Measurements from ENCODE around the gene VSTM1. TPM values are rescaled to one million over a fixed set of nuclear protein-coding genes. Genes with fewer than 3 reads are reported as not detected.

Gene VSTM1
- total and polyA plus RNA-seq, 2 of the 8 experiments (the other 6 are each of a cell fraction or from before 2014, with no cell fraction given): 0.12 to 0.65 TPM

GRCh38 chr19:54074851-54075250 lies 11.2 kb upstream of the VSTM1 start:
- Histone ChIP-seq H2AFZ (ENCODE audit: low read length) (no peak overlapping the region), H2BK15ac (ENCODE audit: low read length) (no peak overlapping the region), H2BK5ac (ENCODE audit: low read depth, low read length) (no peak overlapping the region), H3K56ac (replicated peaks; ENCODE audit: insufficient read length, low read depth, low read length) (no peak overlapping the region), H3K23me2 (ENCODE audit: low read depth, low read length) (no peaks in the 10 kb centered on the region), H3K27ac (ENCODE audit: low read depth, low read length) (no peak overlapping the region), H2BK12ac (ENCODE audit: low read depth, low read length) (no peak overlapping the region), H3K36me3 (ENCODE audit: control insufficient read depth in 2 of 4, insufficient read depth in 4 of 4, low read length in 3 of 4) (no peaks in the 10 kb centered on the region), H3K79me1 (ENCODE audit: low read depth, low read length) (no peaks in the 10 kb centered on the region), H3K9ac (replicated peaks in 1 of 4; ENCODE audit: extremely low read depth in 1 of 4, low read depth in 3 of 4, low read length in 3 of 4) (no peak overlapping the region), H4K20me1 (replicated peaks in 1 of 2; ENCODE audit: control insufficient read depth in 1 of 2, insufficient read depth in 2 of 2, low read length in 2 of 2) (no peaks in the 10 kb centered on the region), H4K91ac (replicated peaks; ENCODE audit: insufficient read length, low read length) (no peak overlapping the region), H3K14ac (ENCODE audit: insufficient read length) (no peak overlapping the region), H2AK5ac (ENCODE audit: low read depth, low read length) (no peak overlapping the region), H3K4me2 (ENCODE audit: insufficient read depth in 1 of 2, low read depth in 2 of 2, low read length in 2 of 2) (no peak overlapping the region), H3K4me1 (replicated peaks in 1 of 4; ENCODE audit: control insufficient read depth in 3 of 4, insufficient read depth in 4 of 4, low read length in 3 of 4) (no peaks in the 10 kb centered on the region), H4K5ac (ENCODE audit: insufficient read length, low read depth, low read length) (no peak overlapping the region), H3K18ac (ENCODE audit: extremely low read depth, low read length) (no peak overlapping the region), H3K4ac (replicated peaks; ENCODE audit: insufficient read length, low read depth, low read length) (no peak overlapping the region), H3K23ac (ENCODE audit: insufficient read length) (no peak overlapping the region), H2BK20ac (ENCODE audit: low read length) (no peak overlapping the region), H3K4me3 (ENCODE audit: extremely low read depth in 1 of 4, insufficient read depth in 2 of 4, low read depth in 3 of 4, low read length in 4 of 4) (no peak overlapping the region), H3K27me3 (replicated peaks in 1 of 4; ENCODE audit: control insufficient read depth in 3 of 4, extremely low read depth in 1 of 4, insufficient read depth in 3 of 4, low read length in 3 of 4) (no peaks in the 10 kb centered on the region; a peak in 1 of 7 replicates), H2BK120ac (replicated peaks; ENCODE audit: low read depth, low read length) (no peak overlapping the region), H3K9me3 (ENCODE audit: insufficient read depth in 2 of 2, low read depth in 1 of 2, low read length in 1 of 2) (no peaks in the 10 kb centered on the region), H4K8ac (ENCODE audit: extremely low read depth, insufficient read depth, low read length) (no peak overlapping the region), H3K79me2 (ENCODE audit: control insufficient read depth in 1 of 2, insufficient read depth in 2 of 2, low read length in 2 of 2) (no peaks in the 10 kb centered on the region)
- no peak for DNase-seq (ENCODE audit: low read depth in 1 of 2, low spot score in 2 of 2)
- FAIRE-seq: no peak
- 92% methylated on average over 9 of the region's 9 CpGs; no CpG with 5 or more reads in 1 of the 2 experiments for WGBS, 2 experiments (ENCODE audit: extremely low coverage in 1 of 2, insufficient coverage in 1 of 2, insufficient read length in 1 of 2, insufficient replicate concordance in 2 of 2, low coverage in 1 of 2, low lambda C conversion rate in 2 of 2, missing lambda C conversion rate in 1 of 2)
- CTCF ChIA-PET (ENCODE audit: partially characterized antibody): no interaction called here
- POLR2A ChIA-PET (ENCODE audit: partially characterized antibody): no interaction called here
- TF ChIP-seq POLR2A (IDR thresholded peaks at IDR 0.05; ENCODE audit: control extremely low read depth in 1 of 2, low read depth in 2 of 2, low read length in 2 of 2) (no peak), MAFK (IDR thresholded peaks at IDR 0.05; ENCODE audit: low read depth, low read length) (no peak), SP4 (IDR thresholded peaks at IDR 0.05; ENCODE audit: low read length) (no peak), BRCA1 (IDR thresholded peaks at IDR 0.05; ENCODE audit: low read depth, low read length) (no peak), ZNF274 (IDR thresholded peaks at IDR 0.05; ENCODE audit: borderline replicate concordance, extremely low read depth, low read length) (no peak), CEBPB (IDR thresholded peaks at IDR 0.05; ENCODE audit: low read depth, low read length) (no peak), SIRT6 (IDR thresholded peaks at IDR 0.05; ENCODE audit: low read length) (no peak)
